Measurements from ENCODE around the gene AMOT. TPM values are rescaled to one million over a fixed set of nuclear protein-coding genes. Genes with fewer than 3 reads are reported as not detected.

The AMOT gene
- total RNA-seq, 4 donors from 2014 or later: 2.5 to 9.3 (median 7.1) TPM

GRCh38 chrX:112761242-112762207 is 79.1 kb downstream of the AMOT start:
- intact Hi-C loops (cut with DNase I): no loop called here
- Histone ChIP-seq H3K4me3 (no peak overlapping the region), H3K4me1 (no peaks in the 10 kb centered on the region), H3K9me3 (no peaks in the 10 kb centered on the region), H3K36me3 (no peaks in the 10 kb centered on the region), H3K27ac (no peak overlapping the region), H3K27me3 (no peaks in the 10 kb centered on the region)
- no peak for DNase-seq
- WGBS, 2 donors: 48 to 80% methylated on average over 6 to 7 of the region's 7 CpGs
- TF ChIP-seq POLR2A (IDR thresholded peaks at IDR 0.05) (no peak), CTCF (IDR thresholded peaks at IDR 0.05) (no peak)

GRCh38 chrX:112760697-112761096 is 79.9 kb downstream of the AMOT start:
- H3K9me3 ChIP-seq: no peaks in the 10 kb centered on the region
- no peak overlapping the region for H3K27ac ChIP-seq
- no peaks in the 10 kb centered on the region for H3K36me3 ChIP-seq
- intact Hi-C loops (cut with DNase I): no loop called here
- H3K4me3 ChIP-seq: no peak overlapping the region
- 60 to 61% methylated on average over 1 to 2 of the region's 2 CpGs for WGBS, 2 donors
- no peaks in the 10 kb centered on the region for H3K4me1 ChIP-seq
- no peak for DNase-seq
- H3K27me3 ChIP-seq: no peaks in the 10 kb centered on the region
- TF ChIP-seq POLR2A (IDR thresholded peaks at IDR 0.05) (no peak), CTCF (IDR thresholded peaks at IDR 0.05) (no peak)

GRCh38 chrX:112759966-112760365 is 80.7 kb downstream of the AMOT start:
- H3K27me3 ChIP-seq: no peaks in the 10 kb centered on the region
- no peaks in the 10 kb centered on the region for H3K36me3 ChIP-seq
- no peak overlapping the region for H3K4me3 ChIP-seq
- intact Hi-C loops (cut with DNase I): no loop called here
- no peaks in the 10 kb centered on the region for H3K9me3 ChIP-seq
- no peak overlapping the region for H3K27ac ChIP-seq
- WGBS, 2 donors: 45 to 54% methylated on average over 2 of the region's 2 CpGs
- no peak for DNase-seq
- TF ChIP-seq CTCF (IDR thresholded peaks at IDR 0.05): no peak
- no peak for TF ChIP-seq POLR2A (IDR thresholded peaks at IDR 0.05)
- H3K4me1 ChIP-seq: no peaks in the 10 kb centered on the region

- DNase-seq: no peak
- TF ChIP-seq CTCF (IDR thresholded peaks at IDR 0.05) (no peak), POLR2A (IDR thresholded peaks at IDR 0.05) (no peak)
- Histone ChIP-seq H3K9me3 (no peaks in the 10 kb centered on the region), H3K4me1 (no peaks in the 10 kb centered on the region), H3K27ac (no peak overlapping the region), H3K27me3 (no peaks in the 10 kb centered on the region), H3K4me3 (no peak overlapping the region), H3K36me3 (no peaks in the 10 kb centered on the region)
- WGBS, 2 donors: 19 to 37% methylated on average over 3 of the region's 3 CpGs
- intact Hi-C loops (cut with DNase I): no loop called here
Measured at GRCh38 chrX:112759512-112759911, 81.1 kb downstream of the AMOT start.

GRCh38 chrX:112757946-112758345 is 82.7 kb downstream of the AMOT start:
- intact Hi-C loops (cut with DNase I): no loop called here
- Histone ChIP-seq H3K27me3 (no peaks in the 10 kb centered on the region), H3K9me3 (no peaks in the 10 kb centered on the region), H3K4me3 (no peak overlapping the region), H3K4me1 (no peaks in the 10 kb centered on the region), H3K36me3 (no peaks in the 10 kb centered on the region), H3K27ac (no peak overlapping the region)
- WGBS, 2 donors: 78% methylated on average over 4 of the region's 4 CpGs
- TF ChIP-seq POLR2A (IDR thresholded peaks at IDR 0.05): no peak
- TF ChIP-seq CTCF (IDR thresholded peaks at IDR 0.05): no peak
- no peak for DNase-seq
